T1000 (cell line): Measurements from ENCODE around the gene PSMC6.

Experiments
- DNase-seq: peaks from one replicate; lab custom pipeline; 2025; ENCODE audit warnings: mixed read lengths; lab: John Stamatoyannopoulos, UW

PSMC6 gene

DNA sequence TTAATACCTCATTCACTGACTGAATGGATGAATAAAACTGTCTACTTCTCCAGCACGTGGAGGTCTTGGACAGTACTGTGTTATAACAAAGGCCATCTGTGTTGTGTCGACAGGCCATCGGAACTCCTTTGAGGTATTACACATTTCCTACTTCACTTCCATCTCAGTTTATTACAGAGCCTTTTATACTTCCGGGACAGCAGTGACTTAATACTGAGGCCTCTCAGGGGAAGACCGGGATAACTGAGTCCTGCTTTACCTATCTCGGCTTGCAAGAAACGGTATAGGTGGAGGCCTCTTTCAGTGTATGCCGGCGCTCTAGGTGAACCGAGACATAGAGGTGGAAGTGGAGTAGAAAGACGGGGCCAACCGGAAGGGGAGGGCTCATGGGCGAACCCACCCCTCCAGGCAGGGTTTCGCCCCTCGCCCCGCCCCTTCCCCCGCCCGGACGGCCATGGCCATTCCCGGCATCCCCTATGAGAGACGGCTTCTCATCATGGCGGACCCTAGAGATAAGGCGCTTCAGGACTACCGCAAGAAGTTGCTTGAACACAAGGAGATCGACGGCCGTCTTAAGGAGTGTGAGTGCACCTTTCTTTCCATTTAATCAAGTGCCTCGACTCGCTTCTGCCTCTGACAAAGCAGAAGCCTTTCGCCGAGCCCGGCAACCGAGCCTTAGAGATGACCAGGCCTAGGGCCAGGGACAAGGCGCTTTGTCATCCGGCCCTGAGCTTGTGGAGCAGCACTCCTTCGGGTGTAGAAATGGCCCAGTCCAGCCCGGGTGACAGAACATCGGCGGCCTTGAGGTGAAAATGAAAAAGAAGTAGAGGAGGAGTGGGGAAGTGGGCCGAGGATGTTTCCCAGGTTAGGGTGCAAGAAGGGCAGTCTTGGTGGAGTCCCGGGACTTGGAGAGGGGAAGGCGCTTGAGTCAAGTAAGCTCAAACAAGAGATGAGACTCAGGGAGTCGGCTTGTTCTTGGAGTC, at the start of gene PSMC6:
Gene PSMC6, plus strand, starts transcription at position 477 of the 983 bp plus-strand sequence. Its CDS starts 20 bp downstream, at position 497.
- peak; percentile 85 for DNase-seq

DNA sequence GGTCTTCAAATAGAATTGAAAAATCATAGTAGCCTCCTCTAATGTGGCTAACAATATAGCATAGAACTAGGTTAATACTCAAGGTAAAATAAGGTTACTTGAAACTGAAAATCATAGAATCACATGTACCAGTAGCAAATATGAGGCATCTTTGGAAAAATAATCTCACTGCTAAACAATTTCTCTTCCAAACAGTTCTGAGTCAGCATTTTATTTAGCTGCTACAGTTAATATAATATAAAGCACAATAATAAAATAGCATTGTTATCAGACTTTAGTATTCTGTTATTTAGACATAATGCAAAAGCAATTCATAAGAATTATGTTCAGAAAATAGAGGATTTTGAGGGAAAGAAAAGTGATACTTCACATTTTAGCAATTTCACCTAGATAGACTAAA, 46.7 kb upstream of the PSMC6 start:
- no peak for DNase-seq

DNA sequence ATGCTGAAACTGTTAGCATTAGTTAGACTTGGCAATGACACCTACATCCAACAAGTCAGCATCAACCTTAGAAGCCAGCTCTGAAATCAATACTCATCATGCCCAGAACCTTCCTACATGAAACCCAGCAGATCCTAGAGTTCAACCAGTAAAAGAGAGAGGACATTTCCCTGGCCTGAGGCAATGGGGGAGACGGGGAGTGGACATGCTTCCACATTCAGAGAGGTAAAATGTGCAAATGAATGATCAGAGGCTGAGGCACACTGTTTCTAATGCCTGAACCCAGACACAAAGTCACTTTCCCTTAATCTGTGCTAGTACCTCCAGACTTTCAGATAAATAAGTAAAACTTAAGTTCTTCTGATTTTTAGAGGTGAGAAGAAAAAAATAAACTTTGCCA, 46.2 kb upstream of the PSMC6 start:
- no peak for DNase-seq

GRCh38 chr14:52661314-52661713, 45.7 kb upstream of the PSMC6 start:
- DNase-seq = no peak

GRCh38 chr14:52663850-52664249, 43.1 kb upstream of the PSMC6 start:
- DNase-seq = no peak

- DNase-seq = no peak
These were observed 28.4 kb upstream of the PSMC6 start for GRCh38 chr14:52678591-52678990.

GRCh38 chr14:52683985-52684520, 22.9 kb upstream of the PSMC6 start:
- no peak for DNase-seq

- DNase-seq = no peak
These were observed 20.8 kb upstream of the PSMC6 start for GRCh38 chr14:52686176-52686575.

GRCh38 chr14:52690983-52691760, 15.8 kb upstream of the PSMC6 start:
- DNase-seq = no peak

DNA sequence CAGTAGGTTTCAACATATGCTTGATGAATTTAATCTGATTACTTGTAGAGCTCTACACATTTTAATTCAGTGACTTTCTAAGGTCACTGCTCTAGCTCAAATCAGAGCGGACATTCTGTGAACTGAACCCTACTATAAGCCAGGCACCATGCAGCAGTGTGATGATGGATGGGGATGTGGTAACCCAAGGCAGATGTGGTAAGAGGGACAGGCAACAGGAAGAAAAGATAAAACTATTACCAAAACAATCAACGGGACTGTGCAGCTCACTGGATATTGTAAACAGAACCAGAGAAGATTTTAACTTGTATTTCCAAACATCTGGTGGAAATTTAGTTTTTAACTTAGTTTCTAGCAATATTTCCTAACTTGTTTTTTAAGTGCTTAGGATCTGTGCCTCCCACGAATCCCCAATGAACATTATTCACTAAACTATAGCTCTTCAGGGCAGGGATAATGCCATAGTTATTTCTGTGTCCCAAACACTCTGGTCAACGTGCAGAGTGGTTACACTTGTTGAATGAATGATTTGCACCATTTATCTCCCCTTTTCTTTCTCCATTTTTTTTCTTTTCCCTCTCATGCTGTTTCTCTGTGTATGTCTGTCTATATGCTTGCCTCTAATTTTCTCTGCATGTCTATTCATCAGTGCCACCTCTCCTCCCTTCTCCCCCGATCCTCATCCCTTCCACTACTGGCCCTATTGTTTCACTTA, 14.6 kb upstream of the PSMC6 start:
- DNase-seq = no peak

DNA sequence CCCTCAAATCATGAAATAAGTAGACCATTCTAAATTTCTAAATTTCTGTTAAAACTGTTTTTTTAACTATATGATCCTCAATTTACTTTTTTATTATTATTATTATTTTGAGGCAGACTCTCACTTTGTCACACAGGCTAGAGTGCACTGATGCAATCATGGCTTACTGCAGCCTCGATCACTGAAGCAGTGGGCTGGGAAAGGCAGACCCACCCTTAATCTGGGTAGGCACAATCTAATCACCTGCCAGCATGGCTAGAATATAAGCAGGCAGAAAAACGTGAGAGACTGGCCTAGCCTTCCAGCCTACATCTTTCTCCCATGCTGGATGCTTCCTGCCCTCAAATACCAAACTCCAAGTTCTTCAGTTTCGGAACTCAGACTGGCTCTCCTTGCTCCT, 14.0 kb upstream of the PSMC6 start:
- DNase-seq = no peak

DNA sequence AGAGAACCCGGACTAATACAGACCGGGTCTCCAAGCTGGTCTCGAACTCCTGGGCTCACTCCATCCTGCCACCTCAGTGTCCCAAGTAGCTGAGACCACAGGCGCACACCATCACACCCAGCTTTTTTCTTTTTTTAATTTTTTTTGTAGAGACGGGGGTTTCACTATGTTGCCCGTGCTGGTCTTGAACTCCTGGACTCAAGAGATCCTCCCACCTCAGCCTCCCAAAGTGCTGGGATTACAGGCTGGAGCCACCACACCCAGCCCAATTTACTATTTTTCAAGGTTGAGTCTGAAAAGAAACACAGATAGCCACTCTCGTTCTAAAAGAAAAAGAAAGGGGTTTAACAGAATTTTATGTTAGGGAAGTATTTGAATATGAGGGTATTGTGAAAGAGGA, 13.5 kb upstream of the PSMC6 start:
- DNase-seq = no peak

- DNase-seq = peak; percentile 14
These were observed 12.1 kb upstream of the PSMC6 start for GRCh38 chr14:52694761-52695480.

DNA sequence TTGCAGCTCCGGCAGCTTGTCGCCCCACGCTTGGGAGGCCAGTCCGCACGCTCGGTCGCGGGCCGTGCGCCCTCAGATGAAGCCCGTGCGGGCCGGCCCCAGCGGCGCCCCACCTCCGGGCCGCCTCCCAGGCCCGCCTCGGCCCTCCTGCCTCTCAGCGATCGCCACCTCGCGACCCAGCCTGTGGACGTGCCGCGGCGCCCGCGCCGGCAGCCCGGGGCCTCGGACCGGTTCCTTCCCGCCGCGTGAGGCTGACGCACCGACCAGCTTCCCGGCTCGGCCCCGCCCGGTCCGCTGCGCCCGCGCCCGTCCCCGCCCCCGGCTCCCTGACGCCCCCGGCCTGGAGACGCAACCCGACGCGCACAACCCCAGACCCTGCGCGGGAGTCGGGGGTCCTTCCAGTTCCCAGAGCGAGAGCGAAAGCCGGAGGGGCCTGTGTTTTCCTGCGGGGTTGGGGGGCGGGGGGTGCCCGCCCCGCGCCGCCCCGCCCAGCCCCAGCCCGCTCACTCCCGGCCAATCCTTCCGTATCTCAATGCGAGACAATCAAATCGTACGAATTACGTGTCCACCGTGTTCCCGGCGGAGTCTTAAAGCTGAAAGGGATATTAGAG, 11.4 kb upstream of the PSMC6 start, which contains the start of gene ERO1A:
Gene ERO1A, minus strand, starts transcription at position 78 of the 611 bp plus-strand sequence. Its CDS starts 77 bp downstream, at position 1.
- DNase-seq = peak; percentile 80

GRCh38 chr14:52700701-52701172, 6.3 kb upstream of the PSMC6 start:
- no peak for DNase-seq

DNA sequence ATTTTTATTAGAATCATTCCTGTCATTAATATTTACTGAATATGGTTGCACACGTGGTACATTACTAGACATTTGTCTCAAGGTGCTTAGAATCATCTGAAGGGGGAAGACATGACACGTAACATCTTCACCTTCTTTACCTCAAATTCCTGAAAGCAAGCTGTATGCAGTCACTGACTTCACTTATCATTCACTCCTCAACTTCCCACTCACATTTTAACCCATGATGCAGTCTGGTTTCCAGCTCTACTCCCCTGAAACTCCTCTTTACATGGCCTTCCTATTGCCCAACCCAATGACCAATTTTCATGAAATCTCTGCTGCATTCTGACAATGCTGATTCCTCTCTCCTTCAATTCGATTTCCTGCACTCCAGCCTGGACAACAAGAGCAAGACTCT, 5.8 kb upstream of the PSMC6 start:
- no peak for DNase-seq

- DNase-seq = peak; percentile 48
These were observed 3.8 kb upstream of the PSMC6 start for GRCh38 chr14:52703225-52703624.

DNA sequence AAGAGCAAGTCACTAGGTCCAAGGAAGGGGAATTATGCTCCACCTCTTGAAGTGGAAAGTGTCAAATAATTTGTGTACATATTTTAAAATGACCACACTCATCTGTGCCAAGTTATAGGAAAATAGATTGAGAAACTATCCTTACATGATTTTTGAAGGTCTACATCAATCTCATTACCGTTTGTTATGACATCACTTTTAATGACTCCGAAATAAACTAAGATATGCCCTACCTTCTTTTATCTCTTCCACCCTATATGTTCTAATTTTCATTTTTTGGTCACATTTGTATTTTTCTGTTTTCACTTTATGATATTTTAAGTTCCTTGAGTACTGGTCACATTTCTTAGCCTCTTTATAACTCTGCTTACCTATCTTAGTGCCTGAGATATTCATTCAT, 3.3 kb upstream of the PSMC6 start:
- no peak for DNase-seq

GRCh38 chr14:52706286-52706685, 714 bp upstream of the PSMC6 start:
- no peak for DNase-seq

DNA sequence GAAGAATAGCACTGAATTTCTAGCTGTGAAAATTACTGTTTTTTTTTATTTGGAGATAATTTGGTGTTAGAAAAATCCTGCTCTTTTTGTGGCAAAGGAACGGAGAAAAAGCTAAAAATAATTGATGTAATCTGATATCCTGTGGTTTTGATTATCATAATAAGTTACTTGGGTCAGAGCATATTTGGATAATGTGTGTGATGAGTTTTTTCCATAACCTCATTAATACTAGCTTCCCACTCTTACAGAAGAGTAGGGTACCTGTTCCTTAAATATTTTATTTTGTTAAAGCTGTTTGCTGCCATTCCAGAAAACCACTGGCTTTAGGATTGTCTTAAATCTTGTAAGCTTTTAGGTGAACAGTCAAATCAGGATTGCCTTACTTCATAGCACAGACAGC, 4.7 kb downstream of the PSMC6 start:
- DNase-seq = no peak

DNA sequence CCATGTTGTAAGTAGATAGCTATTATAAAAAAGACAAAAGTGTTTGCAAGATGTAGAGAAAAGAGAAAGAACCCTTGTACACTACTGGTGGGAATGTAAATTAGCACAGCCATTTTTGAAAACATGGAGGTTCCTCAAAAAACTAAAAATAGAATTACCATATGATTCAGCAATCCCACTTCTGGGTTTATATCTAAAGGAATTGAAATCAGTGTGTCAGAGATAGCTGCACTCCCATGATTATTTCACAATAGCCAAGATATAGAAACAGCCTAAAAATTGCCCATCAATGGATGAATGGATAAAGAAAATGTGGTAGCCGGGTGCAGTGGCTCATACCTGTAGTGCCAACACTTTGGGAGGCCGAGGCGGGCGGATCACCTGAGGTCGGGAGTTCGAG, 9.2 kb downstream of the PSMC6 start:
- DNase-seq = no peak
